ENCODE data around the gene AWAT1. TPM values are rescaled to one million over a fixed set of nuclear protein-coding genes. Genes with fewer than 3 reads are reported as not detected.
"Not testable (repeated sequence)": the region's sequence is repeated elsewhere in the genome, so short reads cannot be mapped to it uniquely, and the experiment has no call there.

AWAT1 gene
- total RNA-seq, 1 donor, result not detected

DNA sequence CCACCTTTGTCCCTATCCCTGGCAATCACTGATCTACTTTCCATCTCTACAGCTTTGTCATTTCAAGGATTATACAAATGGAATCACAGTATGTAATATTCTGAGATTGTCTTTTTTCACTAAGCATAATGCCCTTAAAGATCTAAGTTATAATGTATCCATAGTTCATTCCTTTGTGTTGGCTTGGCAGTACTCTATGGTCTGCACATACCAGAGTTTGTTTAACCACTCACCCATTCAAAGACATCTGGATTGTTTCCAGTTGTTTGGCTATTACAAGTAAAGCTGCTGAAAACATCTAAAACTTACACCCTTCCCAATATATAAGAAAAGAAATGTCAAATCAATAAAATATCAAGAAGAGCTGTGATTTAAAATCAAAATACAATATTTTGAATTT lies 26.0 kb upstream of the AWAT1 start:
- H2AFZ ChIP-seq (ENCODE audit: low read length), result no peak overlapping the region
- DNase-seq (ENCODE audit: insufficient read length, low spot score, missing footprints), result no peak

GRCh38 chrX:70209570-70209969 lies 24.9 kb upstream of the AWAT1 start:
- DNase-seq (ENCODE audit: insufficient read length, low spot score, missing footprints); H3K27ac ChIP-seq (ENCODE audit: low read depth, low read length); H3K4me2 ChIP-seq (ENCODE audit: insufficient read depth, low read length); H3K9me3 ChIP-seq (ENCODE audit: low read depth, low read length); H3K36me3 ChIP-seq (ENCODE audit: insufficient read depth, low read length); H3K79me2 ChIP-seq (ENCODE audit: insufficient read depth, low read length); H3K4me1 ChIP-seq (ENCODE audit: insufficient read depth, low read length); H4K20me1 ChIP-seq (ENCODE audit: insufficient read depth, low read length); H3K27me3 ChIP-seq (ENCODE audit: insufficient read depth, low read length); H2AFZ ChIP-seq (ENCODE audit: low read length); H3K4me3 ChIP-seq (ENCODE audit: insufficient read depth, low read length): not testable (repeated sequence)

More for the DNA sequence above, 26.0 kb upstream of the AWAT1 start:
- H3K4me1 ChIP-seq (ENCODE audit: insufficient read depth, low read length), result no peaks in the 10 kb centered on the region
- peaks cover 9% of the 10 kb centered on the region for H3K27me3 ChIP-seq (ENCODE audit: insufficient read depth, low read length)
- TF ChIP-seq CTCF (IDR thresholded peaks at IDR 0.05; ENCODE audit: extremely low read depth, low read depth, low read length), result no peak
- no peak overlapping the region for H3K4me3 ChIP-seq (ENCODE audit: insufficient read depth, low read length)
- H3K36me3 ChIP-seq (ENCODE audit: insufficient read depth, low read length), result no peaks in the 10 kb centered on the region
- H3K27ac ChIP-seq (ENCODE audit: low read depth, low read length), result no peak overlapping the region
- no peaks in the 10 kb centered on the region for H3K79me2 ChIP-seq (ENCODE audit: insufficient read depth, low read length)
- no peaks in the 10 kb centered on the region for H3K9me3 ChIP-seq (ENCODE audit: low read depth, low read length)
- no peaks in the 10 kb centered on the region for H4K20me1 ChIP-seq (ENCODE audit: insufficient read depth, low read length)
- no peak overlapping the region for H3K4me2 ChIP-seq (ENCODE audit: insufficient read depth, low read length)

- no peak overlapping the region for H3K27ac ChIP-seq (ENCODE audit: low read depth, low read length)
- H3K79me2 ChIP-seq (ENCODE audit: insufficient read depth, low read length), result no peaks in the 10 kb centered on the region
- peaks cover 3% of the 10 kb centered on the region for H3K4me1 ChIP-seq (ENCODE audit: insufficient read depth, low read length)
- H3K4me3 ChIP-seq (ENCODE audit: insufficient read depth, low read length), result no peak overlapping the region
- H3K36me3 ChIP-seq (ENCODE audit: insufficient read depth, low read length), result no peaks in the 10 kb centered on the region
- no peak overlapping the region for H3K4me2 ChIP-seq (ENCODE audit: insufficient read depth, low read length)
- H4K20me1 ChIP-seq (ENCODE audit: insufficient read depth, low read length), result no peaks in the 10 kb centered on the region
- no peak overlapping the region for H2AFZ ChIP-seq (ENCODE audit: low read length)
- no peaks in the 10 kb centered on the region for H3K9me3 ChIP-seq (ENCODE audit: low read depth, low read length)
- peaks cover 10% of the 10 kb centered on the region for H3K27me3 ChIP-seq (ENCODE audit: insufficient read depth, low read length)
- no peak for TF ChIP-seq CTCF (IDR thresholded peaks at IDR 0.05; ENCODE audit: extremely low read depth, low read depth, low read length)
- DNase-seq (ENCODE audit: insufficient read length, low spot score, missing footprints), result peak; percentile 35
Observed at GRCh38 chrX:70219938-70220764, 14.3 kb upstream of the AWAT1 start.

DNA sequence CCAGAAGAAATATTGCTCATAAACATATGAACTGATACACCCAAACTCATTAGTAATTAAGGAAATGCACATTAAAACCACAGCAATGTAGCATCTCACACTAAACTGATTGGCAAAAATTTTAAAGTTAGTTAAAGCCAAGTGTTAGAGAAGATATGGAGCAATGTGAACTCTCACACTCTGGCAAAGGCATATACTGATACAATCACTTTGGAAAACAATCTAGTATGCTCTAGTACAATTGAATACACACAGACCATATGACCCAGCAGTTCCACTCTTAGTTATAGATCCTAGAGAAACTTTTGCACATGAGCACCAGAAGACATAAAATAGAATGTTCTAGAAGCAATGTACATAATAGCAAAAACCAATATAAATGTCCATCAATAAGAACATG lies 8.4 kb upstream of the AWAT1 start:
- H3K79me2 ChIP-seq (ENCODE audit: insufficient read depth, low read length), result no peaks in the 10 kb centered on the region
- no peak overlapping the region for H3K4me3 ChIP-seq (ENCODE audit: insufficient read depth, low read length)
- H3K9me3 ChIP-seq (ENCODE audit: low read depth, low read length), result no peaks in the 10 kb centered on the region
- H3K27ac ChIP-seq (ENCODE audit: low read depth, low read length), result no peak overlapping the region
- no peak for DNase-seq (ENCODE audit: insufficient read length, low spot score, missing footprints)
- no peaks in the 10 kb centered on the region for H3K4me1 ChIP-seq (ENCODE audit: insufficient read depth, low read length)
- no peak overlapping the region for H3K4me2 ChIP-seq (ENCODE audit: insufficient read depth, low read length)
- H3K36me3 ChIP-seq (ENCODE audit: insufficient read depth, low read length), result no peaks in the 10 kb centered on the region
- H4K20me1 ChIP-seq (ENCODE audit: insufficient read depth, low read length), result no peaks in the 10 kb centered on the region
- peaks cover 9% of the 10 kb centered on the region for H3K27me3 ChIP-seq (ENCODE audit: insufficient read depth, low read length)
- no peak overlapping the region for H2AFZ ChIP-seq (ENCODE audit: low read length)
- no peak for TF ChIP-seq CTCF (IDR thresholded peaks at IDR 0.05; ENCODE audit: extremely low read depth, low read depth, low read length)

Data from osteoblast (primary cell).